22Rv1 (cell line): ENCODE measurements around the gene PNCK.

ENCODE experiments used
- ZFX ChIP-seq: fragments of 450-650 bp; IDR thresholded peaks from 2 replicates; pipeline ENCODE4 v1.6.1; 2017; ENCODE audit warnings: antibody characterized with exemption, borderline replicate concordance
- TF ChIP-seq, protein P1 (sequence below): fragments of 450-650 bp; IDR thresholded peaks from 2 replicates; pipeline ENCODE4 v1.5.1; 2017; ENCODE audit warnings: mild to moderate bottlenecking

DNA sequence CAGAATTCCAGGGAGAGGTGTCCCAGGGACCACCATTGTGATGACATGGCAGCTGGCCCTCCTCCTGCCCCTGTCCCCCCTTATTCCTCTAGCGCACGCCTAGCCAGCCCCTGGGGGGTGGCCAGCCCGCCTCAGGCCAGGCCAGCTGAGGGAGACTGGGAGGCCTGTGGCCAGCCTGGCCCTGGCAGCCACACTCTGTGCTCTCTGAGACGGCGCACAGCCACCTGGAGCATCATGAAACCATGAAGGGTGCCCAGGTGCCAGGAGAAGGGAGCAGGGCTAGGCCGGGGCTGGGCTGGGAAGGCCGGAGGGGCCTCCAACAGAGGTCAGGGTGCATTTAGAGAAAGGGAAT is 41.0 kb downstream of the PNCK start:
- TF ChIP-seq, protein P1, sequence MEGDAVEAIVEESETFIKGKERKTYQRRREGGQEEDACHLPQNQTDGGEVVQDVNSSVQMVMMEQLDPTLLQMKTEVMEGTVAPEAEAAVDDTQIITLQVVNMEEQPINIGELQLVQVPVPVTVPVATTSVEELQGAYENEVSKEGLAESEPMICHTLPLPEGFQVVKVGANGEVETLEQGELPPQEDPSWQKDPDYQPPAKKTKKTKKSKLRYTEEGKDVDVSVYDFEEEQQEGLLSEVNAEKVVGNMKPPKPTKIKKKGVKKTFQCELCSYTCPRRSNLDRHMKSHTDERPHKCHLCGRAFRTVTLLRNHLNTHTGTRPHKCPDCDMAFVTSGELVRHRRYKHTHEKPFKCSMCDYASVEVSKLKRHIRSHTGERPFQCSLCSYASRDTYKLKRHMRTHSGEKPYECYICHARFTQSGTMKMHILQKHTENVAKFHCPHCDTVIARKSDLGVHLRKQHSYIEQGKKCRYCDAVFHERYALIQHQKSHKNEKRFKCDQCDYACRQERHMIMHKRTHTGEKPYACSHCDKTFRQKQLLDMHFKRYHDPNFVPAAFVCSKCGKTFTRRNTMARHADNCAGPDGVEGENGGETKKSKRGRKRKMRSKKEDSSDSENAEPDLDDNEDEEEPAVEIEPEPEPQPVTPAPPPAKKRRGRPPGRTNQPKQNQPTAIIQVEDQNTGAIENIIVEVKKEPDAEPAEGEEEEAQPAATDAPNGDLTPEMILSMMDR: no peak
- TF ChIP-seq ZFX: no peak
